ENCODE data around the gene RANBP2.
"Not testable (repeated sequence)": the region's sequence is repeated elsewhere in the genome, so short reads cannot be mapped to it uniquely, and the experiment has no call there.

Gene RANBP2

DNA sequence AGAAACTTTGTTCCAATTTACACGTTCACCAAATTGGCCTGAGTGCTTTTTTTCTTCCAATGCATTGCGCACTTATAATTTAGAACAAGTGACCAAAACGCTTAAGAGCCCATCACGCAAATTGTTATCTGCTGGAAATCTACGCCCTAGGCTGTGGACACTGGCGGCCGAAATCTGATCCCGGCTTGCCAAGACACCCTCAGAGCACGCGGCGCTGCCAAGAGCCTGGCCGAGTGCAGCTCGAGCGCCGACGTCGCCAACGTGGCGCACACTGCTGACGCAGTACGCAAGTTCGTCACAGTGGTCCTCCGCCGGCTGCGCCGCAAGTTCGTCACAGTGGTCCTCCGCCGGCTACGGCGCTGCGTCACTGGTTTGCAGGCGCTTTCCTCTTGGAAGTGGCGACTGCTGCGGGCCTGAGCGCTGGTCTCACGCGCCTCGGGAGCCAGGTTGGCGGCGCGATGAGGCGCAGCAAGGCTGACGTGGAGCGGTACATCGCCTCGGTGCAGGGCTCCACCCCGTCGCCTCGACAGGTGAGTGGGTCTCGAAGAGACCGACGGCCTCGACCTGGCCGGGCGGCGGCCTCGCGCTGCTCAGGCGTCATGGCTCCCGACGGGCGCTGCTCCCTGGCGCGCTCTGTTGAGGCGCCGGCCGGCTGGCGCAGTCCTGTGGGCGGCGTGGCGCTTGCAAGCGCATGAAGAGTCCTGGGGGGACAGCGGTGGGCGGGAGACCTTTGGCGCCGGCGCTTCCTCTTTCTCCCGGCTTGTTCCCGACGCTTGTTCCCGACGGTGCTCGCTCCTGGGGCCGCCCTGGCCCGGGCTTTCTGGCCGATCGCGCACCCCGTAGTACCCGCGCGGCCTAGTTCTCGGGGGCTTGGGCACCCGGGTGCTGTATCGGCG lies at the start of gene RANBP2:
Gene RANBP2 (plus strand): TSS at position 334 of the 896 bp plus-strand sequence. CDS start 125 bp downstream, at position 459.
- in situ Hi-C loops (cut with MboI; ENCODE audit: low sequenced_read_pairs), result no loop called here

DNA sequence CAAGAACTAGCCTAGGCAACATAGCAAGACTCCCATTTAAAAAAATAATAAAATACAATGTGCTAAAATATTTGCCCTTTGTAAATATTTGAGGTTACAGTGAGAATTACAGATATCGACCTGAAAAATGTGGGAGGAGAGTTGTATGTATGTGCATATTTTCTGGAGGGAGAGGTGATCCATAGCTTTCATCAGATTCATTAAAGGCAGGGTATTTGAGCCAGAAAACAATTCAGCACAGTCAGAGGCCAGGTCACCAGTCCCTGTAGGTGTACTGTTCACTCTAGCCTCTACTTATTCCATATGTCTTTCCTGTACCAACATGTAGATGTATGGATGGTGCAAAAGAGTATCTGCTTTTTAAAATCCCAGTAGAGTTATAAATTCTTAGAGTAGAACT lies 49.0 kb upstream of the RANBP2 start:
- in situ Hi-C loops (cut with MboI; ENCODE audit: low sequenced_read_pairs), result not testable (repeated sequence)

DNA sequence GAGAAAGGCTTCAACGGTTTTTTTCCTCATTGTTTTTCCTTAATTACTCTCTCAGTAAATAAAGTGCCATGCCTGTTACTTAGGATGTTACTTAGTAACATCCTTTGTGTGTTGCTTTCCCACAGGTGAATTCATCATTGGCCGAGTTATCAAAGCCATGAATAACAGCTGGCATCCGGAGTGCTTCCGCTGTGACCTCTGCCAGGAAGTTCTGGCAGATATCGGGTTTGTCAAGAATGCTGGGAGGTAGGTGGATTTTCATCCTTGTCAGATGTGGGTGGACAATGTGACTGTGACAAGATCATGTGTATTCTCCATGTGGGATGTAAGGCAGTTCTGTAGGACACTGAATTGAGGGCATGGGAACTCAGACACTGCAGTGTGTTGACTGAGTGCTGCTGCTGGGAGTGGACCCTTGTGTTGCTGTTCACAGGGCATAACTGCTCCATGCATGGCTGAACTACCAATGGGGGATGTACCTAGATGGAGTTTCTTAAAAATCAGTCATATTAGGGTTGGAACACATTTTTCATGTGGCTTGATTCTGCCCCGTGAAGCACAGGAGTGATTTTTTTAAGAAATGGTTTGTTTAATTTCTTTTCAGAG lies 47.0 kb upstream of the RANBP2 start:
- in situ Hi-C loops (cut with MboI; ENCODE audit: low sequenced_read_pairs), result not testable (repeated sequence)

DNA sequence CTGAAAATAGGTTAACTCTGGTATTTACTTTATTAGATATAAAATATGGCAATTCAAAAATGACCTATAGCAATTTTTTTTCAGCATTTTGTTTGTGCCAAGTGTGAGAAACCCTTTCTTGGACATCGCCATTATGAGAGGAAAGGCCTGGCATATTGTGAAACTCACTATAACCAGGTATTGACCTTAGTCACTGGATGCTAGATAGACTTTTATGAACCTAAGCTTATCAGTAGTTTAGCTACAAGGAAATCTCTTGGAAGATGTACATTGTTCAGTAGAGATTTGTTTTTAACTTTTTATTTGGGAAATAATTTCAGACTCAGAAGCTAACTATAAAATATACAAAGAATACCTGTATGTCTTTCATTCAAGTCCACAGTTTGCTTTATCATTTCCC lies 42.8 kb upstream of the RANBP2 start:
- in situ Hi-C loops (cut with MboI; ENCODE audit: low sequenced_read_pairs), result not testable (repeated sequence)

DNA sequence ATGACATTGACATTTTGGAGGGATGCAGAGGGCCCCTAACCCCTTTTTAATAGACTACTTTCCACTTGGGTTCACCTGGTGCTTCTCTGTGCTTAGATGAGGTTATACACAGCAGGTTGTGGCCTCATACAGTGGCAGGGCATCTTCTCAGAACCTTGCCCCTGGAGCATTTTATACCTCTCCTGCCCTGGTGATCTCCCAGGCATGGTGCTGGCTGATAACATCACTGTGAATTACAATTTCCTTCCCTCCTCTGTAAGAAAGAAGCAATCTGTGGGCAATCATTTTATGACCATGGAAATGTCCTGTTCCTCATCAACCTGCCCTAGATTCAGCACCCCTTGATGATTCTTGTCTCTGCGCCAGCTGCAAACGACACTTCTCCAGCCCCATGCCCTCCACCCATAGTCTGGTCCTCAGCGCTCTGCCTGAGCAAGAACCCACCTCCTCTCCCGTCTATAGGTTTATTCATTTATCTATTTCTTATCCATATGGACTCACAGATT lies 42.0 kb upstream of the RANBP2 start:
- in situ Hi-C loops (cut with MboI; ENCODE audit: low sequenced_read_pairs), result not testable (repeated sequence)

DNA sequence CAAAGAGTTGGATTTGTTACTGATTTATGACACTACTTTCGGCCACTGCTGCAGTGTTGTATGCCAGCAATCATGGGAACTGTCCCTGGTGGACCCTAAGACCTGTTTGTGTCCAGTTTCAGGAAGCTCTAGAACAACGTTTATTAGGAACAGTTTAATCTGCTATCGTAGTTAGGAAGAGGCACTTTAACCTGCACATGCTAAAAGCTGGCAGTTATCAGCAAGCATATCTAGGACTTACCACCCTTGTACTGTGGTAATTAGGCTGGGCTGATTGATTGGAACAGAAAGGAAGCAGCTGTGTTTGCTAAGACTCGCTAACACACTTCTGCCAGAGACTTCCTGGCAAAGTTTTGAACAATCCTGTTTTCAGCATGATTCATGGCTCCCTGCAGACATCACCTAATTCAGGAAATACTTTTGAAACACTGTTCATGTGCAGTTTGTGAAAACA lies 41.1 kb upstream of the RANBP2 start:
- in situ Hi-C loops (cut with MboI; ENCODE audit: low sequenced_read_pairs), result not testable (repeated sequence)

DNA sequence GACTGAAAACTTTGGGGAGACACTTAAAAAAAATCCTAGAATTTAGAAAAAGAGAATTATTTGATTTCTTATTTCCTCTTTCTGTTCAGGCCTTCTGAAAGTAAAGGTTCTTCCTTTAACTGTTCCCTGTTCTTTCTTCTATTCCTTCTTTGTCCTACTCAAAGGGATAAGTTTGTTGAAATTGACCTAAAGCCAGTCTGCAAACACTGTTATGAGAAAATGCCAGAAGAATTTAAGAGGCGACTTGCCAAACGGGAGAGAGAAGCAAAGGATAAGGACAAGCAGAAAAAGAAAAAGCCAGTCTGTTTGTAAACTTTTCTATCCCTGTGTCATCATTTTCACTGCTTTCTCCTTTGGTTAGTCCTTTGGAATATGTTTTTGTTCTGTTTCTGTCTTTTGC lies 38.5 kb upstream of the RANBP2 start:
- in situ Hi-C loops (cut with MboI; ENCODE audit: low sequenced_read_pairs), result not testable (repeated sequence)

DNA sequence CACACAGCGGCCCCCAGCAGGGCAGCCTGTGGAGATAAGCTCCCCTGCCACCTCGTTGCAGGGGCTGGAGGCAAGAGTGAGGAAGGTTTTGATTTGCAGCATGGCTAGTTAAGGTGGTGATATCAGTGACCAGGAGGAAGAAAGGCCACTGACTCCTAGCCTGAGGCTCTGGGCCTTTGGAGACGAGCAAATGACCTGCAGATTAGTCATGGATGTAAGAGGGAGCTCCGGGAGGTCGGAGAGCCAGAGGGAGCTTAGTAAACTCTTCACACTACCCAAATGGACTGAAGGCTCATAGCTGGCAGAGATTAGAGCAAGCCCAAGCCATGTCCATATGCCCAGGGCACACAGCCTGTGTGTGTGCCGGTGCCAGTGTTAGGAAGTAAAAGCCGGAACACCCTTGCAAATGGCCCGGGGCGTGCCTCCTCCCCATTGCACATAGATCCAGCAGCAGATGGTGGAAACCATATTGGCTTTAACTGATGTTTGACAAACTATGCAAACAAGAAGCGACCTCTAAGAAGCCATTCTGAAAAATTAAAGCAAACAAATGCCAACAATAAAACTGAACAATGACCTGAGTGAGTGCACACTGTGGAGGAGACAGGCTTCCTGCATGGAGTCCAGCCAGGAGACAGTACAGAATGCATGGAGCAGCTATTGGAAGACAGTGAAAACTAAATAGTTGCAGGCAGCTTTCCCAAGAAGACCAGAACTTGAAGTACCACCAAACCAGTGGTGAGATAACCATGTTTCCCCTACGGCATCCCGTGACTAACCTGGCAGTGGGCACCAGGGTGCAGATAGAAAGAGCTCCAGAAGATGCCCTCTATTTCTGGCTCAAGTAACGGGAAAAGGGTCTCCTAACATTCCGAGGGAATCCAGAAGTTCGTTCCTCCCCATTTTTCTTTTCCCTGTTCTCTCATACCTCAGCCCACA lies 30.2 kb upstream of the RANBP2 start:
- in situ Hi-C loops (cut with MboI; ENCODE audit: low sequenced_read_pairs), result not testable (repeated sequence)

DNA sequence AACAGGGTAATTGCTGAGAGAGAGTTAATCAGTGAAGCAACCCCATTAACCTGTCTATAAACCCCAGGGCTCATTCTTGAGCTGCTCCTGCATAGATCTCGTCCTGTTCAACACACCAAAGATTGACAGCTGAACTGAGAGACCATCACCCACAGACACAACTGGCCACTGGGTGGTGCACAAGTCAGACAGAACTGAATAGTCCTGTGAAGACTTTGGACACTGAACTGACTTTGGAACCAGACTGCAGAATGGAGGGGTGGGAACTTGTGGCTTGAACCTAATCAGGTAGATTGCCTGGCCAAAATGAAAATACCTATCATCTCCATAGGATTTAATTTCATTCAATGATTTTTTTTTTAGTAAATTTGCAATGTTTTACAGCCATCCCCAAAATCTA lies 29.3 kb upstream of the RANBP2 start:
- in situ Hi-C loops (cut with MboI; ENCODE audit: low sequenced_read_pairs), result not testable (repeated sequence)

DNA sequence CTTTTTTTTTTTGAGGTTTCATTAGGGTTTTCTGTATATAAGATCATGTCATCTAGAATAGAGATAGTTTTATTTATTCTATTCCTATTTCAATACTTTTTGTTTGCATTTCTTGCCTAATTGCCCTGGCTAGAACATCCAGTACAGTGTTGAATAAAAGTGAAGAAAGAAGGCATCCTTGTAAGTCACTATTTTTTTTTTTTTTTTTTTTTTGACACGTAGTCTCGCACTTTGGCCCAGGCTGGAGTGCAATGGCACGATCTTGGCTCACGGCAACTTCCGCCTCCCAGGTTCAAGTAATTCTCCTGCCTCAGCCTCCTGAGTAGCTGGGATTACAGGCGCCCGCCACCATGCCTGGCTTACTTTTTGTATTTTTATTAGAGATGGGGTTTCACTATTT lies 27.8 kb upstream of the RANBP2 start:
- in situ Hi-C loops (cut with MboI; ENCODE audit: low sequenced_read_pairs), result no loop called here

DNA sequence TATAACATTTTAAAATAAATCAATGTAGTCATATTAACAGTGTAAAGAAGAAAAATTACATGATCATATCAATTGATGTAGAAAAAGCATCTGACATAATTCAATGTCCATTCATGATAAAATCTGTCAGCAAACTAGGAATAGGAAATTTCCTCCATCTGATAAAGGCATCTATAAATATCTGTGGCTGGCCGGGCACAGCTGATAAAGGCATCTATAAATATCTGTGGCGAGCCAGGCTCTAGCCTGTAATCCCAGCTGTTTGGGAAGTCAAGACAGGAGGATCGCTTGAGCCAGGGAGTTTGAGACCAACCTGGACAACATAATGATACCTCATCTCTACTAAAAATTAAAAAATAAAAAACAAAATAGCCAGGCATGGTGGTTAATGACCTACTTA lies 18.1 kb upstream of the RANBP2 start:
- in situ Hi-C loops (cut with MboI; ENCODE audit: low sequenced_read_pairs), result no loop called here

DNA sequence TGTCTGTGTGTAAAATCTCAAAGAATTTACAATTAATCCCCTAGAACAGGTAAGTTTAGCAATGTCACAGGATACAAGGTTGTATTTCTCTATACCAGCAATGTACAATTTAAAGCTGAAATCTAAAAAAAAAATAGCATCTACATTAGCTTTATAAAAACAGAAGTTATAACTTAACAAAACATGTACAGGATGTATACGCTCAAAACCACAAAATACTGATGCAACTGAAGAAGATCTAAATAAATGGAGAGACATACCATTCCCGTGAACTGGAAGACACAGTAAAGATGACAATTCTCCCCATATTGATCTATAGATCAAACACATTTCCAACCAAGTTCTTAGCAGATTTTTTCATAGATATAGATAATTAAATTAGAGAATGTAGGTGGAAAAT lies 17.5 kb upstream of the RANBP2 start:
- in situ Hi-C loops (cut with MboI; ENCODE audit: low sequenced_read_pairs), result no loop called here

DNA sequence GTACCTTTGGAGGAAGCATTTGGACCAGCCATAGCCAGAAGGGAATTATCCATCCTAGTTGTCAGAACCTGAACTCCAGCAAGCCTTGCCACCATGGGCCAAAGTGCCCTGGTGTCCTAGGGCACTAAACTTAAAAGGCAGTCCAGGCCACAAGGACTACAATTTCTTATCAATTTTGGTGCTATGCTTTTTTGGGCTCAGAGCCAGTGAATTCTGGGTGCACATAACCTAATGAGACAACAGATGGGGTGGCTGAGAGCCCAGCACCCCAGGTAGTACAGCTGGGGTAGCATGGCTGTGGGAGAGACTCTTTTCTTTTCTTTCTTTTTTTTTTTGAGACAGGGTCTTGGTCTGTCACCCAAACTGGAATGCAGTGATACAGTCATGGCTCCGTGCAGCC lies 14.4 kb upstream of the RANBP2 start:
- in situ Hi-C loops (cut with MboI; ENCODE audit: low sequenced_read_pairs), result no loop called here

DNA sequence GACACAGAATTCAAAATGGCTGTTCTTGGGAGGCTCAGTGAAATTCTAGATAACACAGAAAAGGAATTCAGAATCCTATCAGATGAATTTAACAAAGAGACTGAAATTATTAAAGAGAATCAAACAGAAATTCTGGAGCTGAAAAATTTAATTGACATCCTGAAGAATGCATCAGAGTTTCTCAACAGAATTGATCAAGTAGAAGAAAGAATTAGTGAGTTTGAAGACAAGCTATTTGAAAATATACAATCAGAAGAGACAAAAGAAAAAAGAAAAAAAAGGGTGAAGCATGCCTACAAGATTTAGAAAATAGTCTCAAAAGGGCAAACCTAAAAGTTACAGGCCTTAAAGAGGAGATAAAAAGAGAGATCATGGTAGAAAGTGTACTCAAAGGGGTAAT lies 12.0 kb upstream of the RANBP2 start:
- in situ Hi-C loops (cut with MboI; ENCODE audit: low sequenced_read_pairs), result no loop called here

DNA sequence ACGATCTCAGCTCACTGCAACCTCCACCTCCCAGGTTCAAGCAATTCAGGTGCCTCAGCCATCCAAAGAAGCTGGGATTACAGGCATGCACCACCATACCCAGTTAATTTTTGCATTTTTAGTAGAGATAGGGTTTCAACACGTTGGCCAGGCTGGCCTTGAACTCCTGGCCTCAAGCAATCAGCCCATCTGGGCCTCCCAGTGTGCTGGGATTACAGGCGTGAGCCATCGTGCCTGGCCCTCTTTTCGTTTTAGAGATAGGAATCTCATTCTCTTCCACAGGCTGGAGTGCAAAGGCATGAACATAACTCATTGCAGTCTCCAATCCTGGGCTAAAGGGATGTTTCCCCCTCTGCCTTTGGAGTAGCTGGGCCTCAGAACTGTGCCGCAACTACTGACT lies 2.3 kb upstream of the RANBP2 start:
- in situ Hi-C loops (cut with MboI; ENCODE audit: low sequenced_read_pairs), result not testable (repeated sequence)

DNA sequence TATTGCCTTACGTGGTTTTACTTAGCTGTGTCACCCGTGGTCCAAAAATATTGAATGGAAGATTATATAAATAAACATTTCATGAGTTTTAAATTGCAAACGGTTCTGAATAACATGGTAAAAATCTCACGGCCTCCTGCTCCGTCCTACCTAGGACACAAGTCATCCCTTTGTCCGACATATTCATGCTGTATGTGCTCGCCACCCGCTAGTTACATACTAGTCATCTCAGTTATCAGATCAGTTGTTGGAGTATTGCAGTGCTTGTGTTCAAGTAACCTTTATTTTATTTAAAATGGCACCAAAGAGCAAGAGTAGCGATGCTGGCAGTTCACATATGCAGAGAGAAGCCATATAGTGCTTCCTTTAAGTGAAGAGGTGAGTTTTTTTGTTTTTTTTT lies 6.8 kb downstream of the RANBP2 start:
- in situ Hi-C loops (cut with MboI; ENCODE audit: low sequenced_read_pairs), result not testable (repeated sequence)

DNA sequence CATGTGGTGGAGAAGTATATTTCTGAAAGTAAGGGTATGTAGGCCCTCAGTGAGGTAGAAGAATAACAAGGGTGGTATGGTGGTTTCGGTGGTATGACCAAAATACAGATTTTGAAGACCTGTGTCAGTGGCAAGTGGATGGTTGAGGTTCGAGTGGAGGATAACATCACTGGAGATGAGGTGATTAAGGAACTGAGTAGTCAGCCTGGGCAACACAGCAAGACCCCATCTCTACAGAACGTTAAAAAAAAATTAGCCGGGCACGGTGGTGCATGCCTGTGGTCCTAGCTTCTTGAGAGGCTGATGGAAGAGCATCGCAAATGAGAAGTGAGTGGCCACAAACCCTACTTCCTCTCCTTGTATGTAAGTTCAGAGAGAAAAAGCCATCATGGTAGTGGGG lies 15.4 kb downstream of the RANBP2 start:
- in situ Hi-C loops (cut with MboI; ENCODE audit: low sequenced_read_pairs), result not testable (repeated sequence)

DNA sequence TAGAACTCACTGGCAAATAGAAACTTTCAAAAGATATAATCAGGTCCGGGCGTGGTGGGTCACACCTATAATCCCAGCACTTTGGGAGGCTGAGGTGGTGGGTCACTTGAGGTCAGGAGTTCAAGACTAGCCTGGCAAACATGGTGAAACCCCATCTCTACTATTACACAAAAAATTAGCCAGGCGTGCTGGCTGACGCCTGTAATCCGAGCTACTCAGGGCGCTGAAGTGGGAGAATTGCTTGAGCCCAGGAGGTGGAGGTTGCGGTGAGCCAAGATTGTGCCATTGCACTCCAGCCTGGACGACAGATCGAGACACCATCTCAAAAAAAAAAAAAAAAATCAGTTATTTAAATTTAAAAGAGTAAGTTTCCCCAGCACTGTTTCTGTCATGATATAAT lies 38.7 kb downstream of the RANBP2 start:
- in situ Hi-C loops (cut with MboI; ENCODE audit: low sequenced_read_pairs), result not testable (repeated sequence)

DNA sequence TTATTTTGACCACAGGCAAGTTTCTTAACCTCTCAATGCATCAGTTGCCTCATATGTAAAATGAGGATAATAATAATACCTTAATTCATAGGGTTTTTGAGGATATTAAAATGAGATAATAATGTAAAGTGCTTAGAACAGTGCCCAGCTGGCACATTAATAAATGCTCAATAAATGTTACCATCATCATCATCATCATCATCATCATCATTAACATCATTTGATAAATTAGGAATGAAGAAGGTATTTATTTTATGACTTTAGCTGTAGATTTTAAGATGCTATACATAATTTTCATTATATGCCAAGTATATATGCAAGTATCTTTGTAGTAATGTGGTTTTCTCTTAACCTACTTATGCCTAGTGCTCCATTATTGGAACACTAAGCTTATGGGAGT lies 43.3 kb downstream of the RANBP2 start:
- in situ Hi-C loops (cut with MboI; ENCODE audit: low sequenced_read_pairs), result not testable (repeated sequence)

DNA sequence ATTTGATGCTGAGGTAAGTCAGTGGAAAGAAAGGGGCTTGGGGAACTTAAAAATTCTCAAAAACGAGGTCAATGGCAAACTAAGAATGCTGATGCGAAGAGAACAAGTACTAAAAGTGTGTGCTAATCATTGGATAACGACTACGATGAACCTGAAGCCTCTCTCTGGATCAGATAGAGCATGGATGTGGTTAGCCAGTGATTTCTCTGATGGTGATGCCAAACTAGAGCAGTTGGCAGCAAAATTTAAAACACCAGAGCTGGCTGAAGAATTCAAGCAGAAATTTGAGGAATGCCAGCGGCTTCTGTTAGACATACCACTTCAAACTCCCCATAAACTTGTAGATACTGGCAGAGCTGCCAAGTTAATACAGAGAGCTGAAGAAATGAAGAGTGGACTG lies 47.4 kb downstream of the RANBP2 start:
- in situ Hi-C loops (cut with MboI; ENCODE audit: low sequenced_read_pairs), result not testable (repeated sequence)

DNA sequence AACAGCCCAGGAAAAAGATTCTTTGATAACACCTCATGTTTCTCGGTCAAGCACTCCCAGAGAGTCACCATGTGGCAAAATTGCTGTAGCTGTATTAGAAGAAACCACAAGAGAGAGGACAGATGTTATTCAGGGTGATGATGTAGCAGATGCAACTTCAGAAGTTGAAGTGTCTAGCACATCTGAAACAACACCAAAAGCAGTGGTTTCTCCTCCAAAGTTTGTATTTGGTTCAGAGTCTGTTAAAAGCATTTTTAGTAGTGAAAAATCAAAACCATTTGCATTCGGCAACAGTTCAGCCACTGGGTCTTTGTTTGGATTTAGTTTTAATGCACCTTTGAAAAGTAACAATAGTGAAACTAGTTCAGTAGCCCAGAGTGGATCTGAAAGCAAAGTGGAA lies 48.6 kb downstream of the RANBP2 start:
- in situ Hi-C loops (cut with MboI; ENCODE audit: low sequenced_read_pairs), result not testable (repeated sequence)

Measured in HL-60/S4 (cell line).